GM12874 (cell line): ENCODE results near the gene FRMD4A.

Experiments used
- TF ChIP-seq, protein P1 (sequence below): IDR thresholded peaks from 2 replicates; pipeline ENCODE4 v1.5.1; 2011; ENCODE audit warnings: low read depth, mild to moderate bottlenecking, control low read depth, low read length, moderate library complexity; ENCODE audit not compliant: insufficient read depth

Gene FRMD4A

DNA sequence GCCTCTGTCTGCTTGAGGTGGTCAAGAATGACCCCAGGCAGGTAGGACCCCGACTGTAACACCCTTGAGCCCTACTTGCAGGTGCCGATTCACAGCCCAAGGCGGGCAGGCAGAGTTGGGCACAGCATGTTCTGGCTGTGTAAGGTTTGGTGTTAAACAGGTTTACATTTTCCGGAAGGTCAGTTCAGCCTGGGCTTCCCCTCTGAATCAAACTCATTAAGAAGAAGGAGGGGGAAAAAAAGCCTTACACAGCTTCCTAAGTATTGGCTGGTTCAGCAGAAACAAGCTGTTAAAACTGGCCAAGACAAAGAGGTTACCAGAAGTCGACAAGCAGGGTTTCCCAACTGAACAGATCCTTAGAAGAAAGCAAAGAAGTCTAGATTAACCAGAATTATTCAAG, 611.3 kb downstream of the FRMD4A start:
- TF ChIP-seq, protein P1, sequence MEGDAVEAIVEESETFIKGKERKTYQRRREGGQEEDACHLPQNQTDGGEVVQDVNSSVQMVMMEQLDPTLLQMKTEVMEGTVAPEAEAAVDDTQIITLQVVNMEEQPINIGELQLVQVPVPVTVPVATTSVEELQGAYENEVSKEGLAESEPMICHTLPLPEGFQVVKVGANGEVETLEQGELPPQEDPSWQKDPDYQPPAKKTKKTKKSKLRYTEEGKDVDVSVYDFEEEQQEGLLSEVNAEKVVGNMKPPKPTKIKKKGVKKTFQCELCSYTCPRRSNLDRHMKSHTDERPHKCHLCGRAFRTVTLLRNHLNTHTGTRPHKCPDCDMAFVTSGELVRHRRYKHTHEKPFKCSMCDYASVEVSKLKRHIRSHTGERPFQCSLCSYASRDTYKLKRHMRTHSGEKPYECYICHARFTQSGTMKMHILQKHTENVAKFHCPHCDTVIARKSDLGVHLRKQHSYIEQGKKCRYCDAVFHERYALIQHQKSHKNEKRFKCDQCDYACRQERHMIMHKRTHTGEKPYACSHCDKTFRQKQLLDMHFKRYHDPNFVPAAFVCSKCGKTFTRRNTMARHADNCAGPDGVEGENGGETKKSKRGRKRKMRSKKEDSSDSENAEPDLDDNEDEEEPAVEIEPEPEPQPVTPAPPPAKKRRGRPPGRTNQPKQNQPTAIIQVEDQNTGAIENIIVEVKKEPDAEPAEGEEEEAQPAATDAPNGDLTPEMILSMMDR: no peak

DNA sequence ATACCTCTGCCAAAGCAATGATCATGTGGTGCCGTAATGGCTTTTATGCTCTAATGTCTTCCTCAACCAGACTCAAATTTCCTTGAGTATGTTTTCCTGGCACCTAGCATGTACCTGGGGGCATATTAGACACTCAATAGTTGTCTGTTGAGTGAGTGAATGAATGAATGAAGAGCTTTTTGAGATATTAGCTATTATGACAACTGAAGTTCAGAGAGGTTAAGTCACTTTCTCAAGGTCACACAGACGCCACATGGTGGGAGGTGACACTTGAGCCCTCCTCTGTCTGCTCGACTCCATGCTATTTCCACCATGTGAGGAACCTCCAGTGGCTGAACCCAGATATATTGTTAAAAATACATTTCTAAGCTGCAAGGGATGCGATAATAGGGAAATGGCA, 611.9 kb downstream of the FRMD4A start:
- TF ChIP-seq, protein P1: no peak

DNA sequence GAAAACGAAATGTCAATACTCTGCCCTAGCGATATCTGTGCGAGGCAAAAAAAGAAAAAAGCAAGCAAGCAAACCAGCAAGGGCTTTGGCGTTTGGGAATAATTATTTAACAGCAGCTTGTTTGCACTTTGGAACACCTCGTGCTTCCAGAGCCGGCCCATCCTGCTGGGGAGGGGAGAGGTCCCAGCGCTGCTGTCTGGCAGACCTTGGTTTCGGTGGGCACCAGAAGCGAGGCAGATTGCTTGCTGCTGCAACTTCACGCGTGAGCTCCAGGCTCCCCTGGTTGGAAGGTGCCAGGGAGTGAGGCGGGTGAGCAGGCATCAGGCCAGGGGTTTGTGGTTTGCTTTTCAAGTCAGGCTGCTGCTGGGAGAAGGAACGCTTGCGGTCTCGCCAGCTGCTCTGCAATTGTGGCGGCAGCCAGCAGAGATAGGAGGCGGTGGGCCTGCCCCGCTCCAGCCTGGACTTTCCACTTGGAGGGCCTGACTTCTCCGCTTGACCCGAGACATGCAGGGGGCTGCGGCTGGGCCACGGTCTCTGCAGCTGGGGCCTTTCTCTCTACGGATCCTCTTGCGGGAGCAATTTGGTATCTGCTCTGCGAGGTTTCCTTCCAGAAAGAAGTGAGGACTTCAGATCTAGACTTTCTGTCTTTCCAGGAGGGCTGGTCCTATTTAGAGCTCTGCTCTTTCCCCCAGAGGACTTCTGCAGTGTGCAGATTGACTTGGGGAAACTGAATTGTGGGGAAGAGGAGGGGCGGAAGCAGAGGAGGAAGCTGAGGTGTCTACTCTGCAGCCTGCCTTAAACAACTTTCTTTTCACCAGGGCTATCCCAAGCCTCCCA, 612.6 kb downstream of the FRMD4A start:
- TF ChIP-seq, protein P1: no peak

DNA sequence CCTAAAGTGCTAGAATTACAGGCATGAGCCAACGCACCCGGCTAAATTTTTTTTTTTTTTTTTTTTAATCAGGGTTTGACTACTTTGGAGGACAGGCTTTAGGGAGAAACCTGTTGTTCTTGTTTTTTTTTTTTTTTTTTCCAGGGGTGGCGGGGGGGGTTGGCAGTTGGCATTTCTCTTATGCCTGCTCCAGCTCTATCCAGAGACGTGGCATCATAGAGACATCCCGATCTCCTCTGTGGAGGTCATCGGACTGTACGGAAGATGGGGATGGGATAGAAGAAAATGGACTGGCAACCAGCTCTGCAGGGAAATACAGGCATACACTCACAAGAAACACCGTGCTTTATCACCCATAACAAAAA, 613.2 kb downstream of the FRMD4A start:
- TF ChIP-seq, protein P1: no peak

DNA sequence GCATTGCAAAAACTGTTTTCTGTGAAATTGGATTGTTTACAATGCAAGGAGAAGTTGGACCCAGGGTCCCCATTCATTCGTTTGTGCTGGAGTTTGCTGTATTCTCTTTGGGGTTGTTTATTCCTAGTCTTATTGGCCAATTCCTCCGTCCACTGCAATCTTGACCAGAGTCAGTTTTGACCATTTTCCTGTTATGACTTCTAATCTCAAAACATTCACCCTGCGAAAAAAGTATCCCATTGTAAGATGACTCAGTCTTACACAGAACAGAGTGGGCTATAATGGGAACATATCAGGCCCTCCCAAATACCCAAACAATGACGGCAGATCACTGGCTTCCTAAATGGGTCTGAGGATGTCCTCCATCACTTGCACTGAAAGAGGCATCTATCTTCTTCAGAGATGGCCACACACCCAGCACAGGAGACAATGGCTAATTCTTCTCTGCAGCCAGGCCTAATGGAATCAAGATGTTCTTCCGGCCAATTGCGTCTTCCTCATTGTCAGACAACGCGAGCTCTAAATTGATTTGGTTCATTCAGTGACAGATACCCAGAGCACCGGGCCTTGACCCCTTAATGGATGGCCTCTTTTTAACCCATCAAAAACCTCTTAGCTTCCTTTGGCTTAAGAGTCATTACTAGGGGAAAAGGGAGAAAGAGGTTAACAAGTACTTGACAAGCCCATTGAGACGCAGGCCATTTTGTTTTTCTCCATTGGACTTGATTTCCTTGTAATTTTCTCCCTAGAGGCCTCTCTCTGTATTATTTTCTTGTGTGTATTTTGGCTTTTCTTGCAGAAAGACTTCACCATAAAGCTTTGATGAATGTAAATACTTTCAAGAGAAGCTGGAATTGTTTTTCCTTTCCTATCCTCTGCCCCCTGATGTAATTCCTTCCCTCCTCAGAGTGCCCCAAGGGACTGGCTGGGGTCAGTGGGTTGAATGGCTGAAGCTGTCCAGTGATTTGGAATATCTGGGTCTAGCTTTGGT, 614.3 kb downstream of the FRMD4A start:
- TF ChIP-seq, protein P1: no peak

DNA sequence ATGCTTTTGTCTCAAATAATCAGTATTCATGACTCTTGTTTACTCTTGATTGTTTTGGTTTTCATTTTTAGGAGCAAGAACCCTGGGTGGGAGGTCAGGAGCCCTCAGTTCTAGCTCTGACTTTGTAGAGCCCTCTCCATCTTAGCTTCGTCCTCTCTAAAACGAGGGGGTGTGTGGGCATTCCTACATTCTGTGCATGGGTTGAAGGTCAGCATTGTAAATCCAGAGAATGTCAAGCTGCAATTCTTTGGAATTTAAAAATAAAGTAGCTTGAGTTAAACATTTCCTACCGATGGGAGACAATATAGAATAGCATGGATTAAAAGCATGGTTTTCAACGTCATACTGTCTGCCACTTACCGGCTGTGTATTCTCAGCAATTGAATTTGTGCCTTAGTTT, 615.6 kb downstream of the FRMD4A start:
- TF ChIP-seq, protein P1: no peak

DNA sequence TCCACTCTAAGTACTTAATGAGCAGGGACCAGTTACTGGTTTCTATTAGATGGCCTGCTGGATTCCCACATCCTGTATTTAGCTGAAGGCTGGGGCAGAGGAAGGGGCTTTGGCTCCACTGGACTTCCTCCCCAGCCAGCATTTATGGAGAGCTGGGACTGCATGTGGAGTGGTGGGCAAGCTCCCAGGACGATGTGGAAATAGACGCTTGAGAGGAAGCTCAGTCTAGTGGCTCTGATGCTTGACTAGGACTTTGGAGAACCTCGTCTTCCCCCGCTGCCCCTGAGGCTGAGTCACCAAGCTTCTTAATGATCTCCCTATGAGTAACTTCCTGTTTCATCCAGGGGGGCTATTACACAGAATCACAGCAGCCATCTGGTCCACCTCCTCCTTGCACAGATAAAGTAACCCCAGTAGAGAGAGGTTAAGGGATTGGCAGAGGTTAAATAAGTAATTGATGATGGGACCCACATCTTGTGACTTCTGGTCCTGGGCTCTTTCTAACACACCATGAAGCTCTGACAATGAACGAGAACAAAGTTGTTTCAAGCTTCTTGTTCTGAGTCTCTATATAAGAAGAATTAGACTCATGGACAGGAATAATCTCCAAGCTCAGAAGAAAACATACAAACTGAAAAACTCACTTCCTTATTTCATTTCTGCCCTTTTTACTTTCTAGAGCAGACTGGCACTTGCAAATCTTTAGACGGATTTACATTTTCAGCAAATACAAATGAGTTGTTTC, 617.7 kb downstream of the FRMD4A start:
- TF ChIP-seq, protein P1: no peak
